BLaER1 treated with 17β-estradiol and CSF1 and Interleukin-3, amounts not matched to agents 10 nM and 100 nM (cell line): ENCODE measurements around the gene GRM1.

ENCODE experiments used
- H3K27ac ChIP-seq, 11 experiments: shearing (Covaris generic); formaldehyde crosslinking; 2 replicates each; pipeline ENCODE4 v1.8.1; 2022
- H3K27me3 ChIP-seq, 11 experiments: shearing (Covaris generic); formaldehyde crosslinking; 2 replicates each; pipeline ENCODE4 v1.8.1; 2022
- H3K36me3 ChIP-seq, 11 experiments: shearing (Covaris generic); formaldehyde crosslinking; 2 replicates each; pipeline ENCODE4 v1.8.1; 2022
- H3K4me1 ChIP-seq, 10 experiments: shearing (Covaris generic); formaldehyde crosslinking; 2 replicates each; pipeline ENCODE4 v1.8.1; 2022
- H3K4me2 ChIP-seq, 11 experiments: shearing (Covaris generic); formaldehyde crosslinking; 2 replicates each; pipeline ENCODE4 v1.8.1; 2022
- H3K4me3 ChIP-seq, 10 experiments: shearing (Covaris generic); formaldehyde crosslinking; 2 replicates each; pipeline ENCODE4 v1.8.1; 2022
- H3K9ac ChIP-seq, 11 experiments: shearing (Covaris generic); formaldehyde crosslinking; 2 replicates each; pipeline ENCODE4 v1.8.1; 2022
- H3K9me3 ChIP-seq, 11 experiments: shearing (Covaris generic); formaldehyde crosslinking; replicated peaks in 1 of 11; 2 replicates each; pipeline ENCODE4 v1.8.1; 2022
- H4K20me1 ChIP-seq, 11 experiments: shearing (Covaris generic); formaldehyde crosslinking; 2 replicates each; pipeline ENCODE4 v1.8.1; 2022
- Cebpa-rat ChIP-seq, 11 experiments: shearing (Covaris generic); IDR thresholded peaks; 2 replicates each; pipeline ENCODE4 v1.8.1; 2022

The GRM1 gene

DNA sequence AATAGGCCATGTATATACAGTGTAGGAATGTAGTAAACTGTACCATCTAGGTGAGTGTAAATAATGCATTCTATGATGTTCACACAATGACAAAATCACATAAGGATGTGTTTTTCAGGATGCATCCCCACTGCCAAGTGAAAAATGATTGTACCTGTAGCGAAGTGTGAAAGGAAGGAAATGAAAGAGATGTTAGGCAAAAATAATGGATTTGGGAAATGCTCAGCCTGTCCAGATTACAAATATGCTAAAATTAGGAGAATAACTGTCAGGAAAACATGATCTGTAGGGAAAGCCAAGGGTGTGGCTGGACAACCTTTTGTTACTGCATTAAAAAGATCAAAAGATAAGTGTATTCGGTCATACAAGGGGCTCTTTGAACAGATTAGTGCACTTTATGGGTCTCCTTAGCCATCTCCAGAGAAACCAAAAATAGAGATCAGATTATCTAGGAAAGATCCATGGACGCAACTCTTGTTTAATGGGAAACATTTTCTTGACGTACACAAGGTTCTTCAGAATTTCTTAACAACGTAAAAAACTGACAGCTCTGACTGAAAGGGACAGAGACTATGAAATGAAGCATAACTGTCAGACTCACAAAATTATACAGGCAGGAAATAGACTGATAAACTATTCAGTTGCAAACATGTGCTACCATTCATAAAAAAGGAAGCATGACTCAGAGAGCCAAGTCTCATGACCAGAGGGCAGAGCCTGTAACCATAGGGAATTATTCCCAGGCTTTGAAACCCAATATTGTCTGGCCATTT lies 261.1 kb downstream of the GRM1 start:
- H3K4me2 ChIP-seq, result peak overlapping the region in 10 of 11 experiments; percentile 4 to 79 (median 35); a peak in 16 of 22 replicates
- TF ChIP-seq Cebpa-rat (IDR thresholded peaks at IDR 0.05), result no peak
- H3K9me3 ChIP-seq, result peaks cover 0 to 23% (median 0%) of the 10 kb centered on the region in 11 experiments; a peak in 5 of 22 replicates
- H3K36me3 ChIP-seq, result no peaks in the 10 kb centered on the region
- H3K4me1 ChIP-seq, result peaks cover 8 to 48% (median 13%) of the 10 kb centered on the region in 10 experiments; a peak in 18 of 20 replicates
- peak overlapping the region in 3 of 11 experiments; percentile 4 to 50 (median 49); a peak in 4 of 22 replicates for H3K9ac ChIP-seq
- no peaks in the 10 kb centered on the region for H4K20me1 ChIP-seq
- H3K4me3 ChIP-seq, result no peak overlapping the region
- H3K27ac ChIP-seq, result peak overlapping the region in 9 of 11 experiments; percentile 36 to 84 (median 51); a peak in 15 of 22 replicates
- H3K27me3 ChIP-seq, result no peaks in the 10 kb centered on the region

DNA sequence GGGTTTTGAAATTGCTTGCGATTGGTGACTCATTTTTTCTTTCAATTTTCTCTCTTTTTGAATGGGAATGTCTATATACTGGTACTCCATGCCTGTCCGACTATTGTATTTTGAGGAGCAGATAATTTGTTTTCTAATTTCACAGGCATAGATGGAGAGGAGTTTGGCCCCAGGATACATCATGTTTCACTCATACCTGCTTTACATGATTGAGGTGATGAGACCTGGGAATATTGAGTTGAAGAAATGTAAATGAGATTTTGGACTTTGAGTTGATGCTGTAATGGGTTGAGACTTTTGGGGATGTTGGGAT lies 261.7 kb downstream of the GRM1 start:
- Histone ChIP-seq H3K4me2 (peak overlapping the region in 10 of 11 experiments; percentile 4 to 79 (median 35); a peak in 16 of 22 replicates), H3K4me1 (peaks cover 8 to 48% (median 13%) of the 10 kb centered on the region in 10 experiments; a peak in 18 of 20 replicates)

DNA sequence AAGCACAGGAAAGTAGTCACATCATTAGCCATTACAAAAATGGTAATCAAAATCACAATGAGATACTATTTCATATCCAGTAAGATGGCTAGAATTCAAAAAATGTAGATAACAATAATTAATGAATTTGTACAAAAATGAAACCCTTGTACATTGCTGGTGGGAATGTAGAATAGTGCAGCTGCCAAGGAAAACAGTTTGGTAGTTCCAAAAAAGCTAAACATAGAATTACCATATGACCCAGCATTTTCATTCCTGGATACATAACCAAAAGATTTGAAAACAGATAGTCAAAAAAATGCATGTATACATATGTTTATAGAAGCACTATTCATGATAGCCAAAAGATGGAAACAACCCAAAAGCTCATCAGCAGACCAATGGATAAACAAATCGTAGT lies 263.6 kb downstream of the GRM1 start:
- H3K27ac ChIP-seq, result no peak overlapping the region
- TF ChIP-seq Cebpa-rat (IDR thresholded peaks at IDR 0.05), result no peak
- peaks cover 0 to 20% (median 0%) of the 10 kb centered on the region in 11 experiments; a peak in 5 of 22 replicates for H3K9me3 ChIP-seq
- H3K4me2 ChIP-seq, result no peak overlapping the region
- H4K20me1 ChIP-seq, result no peaks in the 10 kb centered on the region
- H3K4me1 ChIP-seq, result peaks cover 8 to 42% (median 13%) of the 10 kb centered on the region in 10 experiments; a peak in 18 of 20 replicates
- no peak overlapping the region for H3K4me3 ChIP-seq
- H3K27me3 ChIP-seq, result no peaks in the 10 kb centered on the region
- no peak overlapping the region for H3K9ac ChIP-seq
- H3K36me3 ChIP-seq, result no peaks in the 10 kb centered on the region

More for the DNA sequence above, 261.7 kb downstream of the GRM1 start:
- Histone ChIP-seq H3K9ac (peak overlapping the region in 1 of 11 experiments; percentile 49; a peak in 2 of 22 replicates), H3K36me3 (no peaks in the 10 kb centered on the region), H3K4me3 (no peak overlapping the region), H3K9me3 (peaks cover 0 to 23% (median 0%) of the 10 kb centered on the region in 11 experiments; a peak in 5 of 22 replicates), H3K27me3 (no peaks in the 10 kb centered on the region), H4K20me1 (no peaks in the 10 kb centered on the region), H3K27ac (peak overlapping the region in 8 of 11 experiments; percentile 5 to 84 (median 50); a peak in 12 of 22 replicates)
- no peak for TF ChIP-seq Cebpa-rat (IDR thresholded peaks at IDR 0.05)

DNA sequence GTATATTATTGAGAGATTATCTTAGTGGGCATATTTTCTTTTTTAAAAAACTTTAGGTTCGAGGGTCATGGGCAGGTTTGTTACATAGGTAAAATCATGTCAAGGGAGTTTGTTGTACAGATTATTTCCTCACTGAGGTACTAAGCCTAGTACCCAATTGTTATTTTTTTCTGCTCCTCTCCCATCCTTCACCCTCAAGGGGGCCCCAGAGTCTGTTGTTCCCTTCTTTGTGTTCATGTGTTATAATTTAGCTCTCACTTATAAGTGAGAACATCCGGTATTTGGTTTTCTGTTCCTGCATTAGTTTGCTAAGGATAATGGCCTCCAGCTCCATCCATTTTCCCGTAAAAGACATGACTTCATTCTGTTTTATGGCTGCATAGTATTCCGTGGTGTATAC lies 266.8 kb downstream of the GRM1 start:
- no peaks in the 10 kb centered on the region for H3K36me3 ChIP-seq
- H3K9ac ChIP-seq, result no peak overlapping the region
- no peaks in the 10 kb centered on the region for H4K20me1 ChIP-seq
- H3K4me3 ChIP-seq, result no peak overlapping the region
- no peak overlapping the region for H3K4me2 ChIP-seq
- no peak for TF ChIP-seq Cebpa-rat (IDR thresholded peaks at IDR 0.05)
- H3K9me3 ChIP-seq, result peaks cover 0 to 5% (median 0%) of the 10 kb centered on the region in 11 experiments; a peak in 1 of 22 replicates
- no peak overlapping the region for H3K27ac ChIP-seq
- peaks cover 0 to 19% (median 3%) of the 10 kb centered on the region in 10 experiments; a peak in 16 of 20 replicates for H3K4me1 ChIP-seq
- H3K27me3 ChIP-seq, result no peaks in the 10 kb centered on the region

DNA sequence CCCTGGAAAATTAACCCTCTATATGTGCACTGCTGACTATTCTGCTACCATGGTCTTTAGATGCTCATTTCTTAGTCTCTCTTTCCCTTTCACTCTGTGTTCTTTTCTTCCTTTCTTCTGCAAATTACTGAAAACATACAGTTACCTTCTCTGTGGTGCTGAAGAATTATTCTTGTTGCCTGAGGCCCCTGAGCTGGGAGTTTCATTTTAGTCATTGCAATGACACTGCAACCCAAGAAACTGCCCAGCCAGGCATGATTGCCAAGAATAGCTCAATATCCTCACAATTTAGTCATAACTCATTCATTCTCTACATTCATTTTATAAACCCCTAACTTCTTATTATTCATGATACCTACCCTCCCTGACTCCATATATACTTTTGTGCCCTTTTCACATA lies 269.0 kb downstream of the GRM1 start:
- H3K9ac ChIP-seq, result no peak overlapping the region
- H3K36me3 ChIP-seq, result no peaks in the 10 kb centered on the region
- peaks cover 0 to 19% (median 2%) of the 10 kb centered on the region in 10 experiments; a peak in 7 of 20 replicates for H3K4me1 ChIP-seq
- H3K27ac ChIP-seq, result no peak overlapping the region
- H3K4me3 ChIP-seq, result no peak overlapping the region
- H3K27me3 ChIP-seq, result no peaks in the 10 kb centered on the region
- H4K20me1 ChIP-seq, result no peaks in the 10 kb centered on the region
- no peak overlapping the region for H3K4me2 ChIP-seq
- no peak for TF ChIP-seq Cebpa-rat (IDR thresholded peaks at IDR 0.05)
- no peaks in the 10 kb centered on the region for H3K9me3 ChIP-seq

DNA sequence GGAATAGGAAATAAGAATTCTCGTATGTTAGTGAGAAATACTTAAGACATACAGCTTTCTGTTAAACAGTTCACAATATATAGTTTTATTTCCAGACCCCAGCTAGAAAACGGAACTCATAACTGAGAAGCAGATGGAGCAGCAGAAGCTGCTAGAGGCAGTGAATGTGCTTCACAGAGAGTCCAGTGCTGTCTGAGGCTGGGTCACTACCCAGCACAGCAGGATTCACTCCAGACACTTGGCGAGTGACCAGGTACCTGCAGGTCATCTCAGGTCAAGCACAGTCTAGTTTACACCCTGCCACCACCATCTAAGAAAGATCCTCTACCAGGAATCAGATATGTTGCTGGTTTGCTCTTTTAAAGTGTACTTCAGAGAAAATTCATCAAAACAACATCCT lies 271.7 kb downstream of the GRM1 start:
- Histone ChIP-seq H3K27ac (no peak overlapping the region), H3K9me3 (no peaks in the 10 kb centered on the region), H3K9ac (no peak overlapping the region), H3K27me3 (no peaks in the 10 kb centered on the region), H3K36me3 (no peaks in the 10 kb centered on the region), H3K4me3 (no peak overlapping the region), H3K4me1 (peaks cover 14 to 46% (median 22%) of the 10 kb centered on the region in 10 experiments; a peak in 19 of 20 replicates), H4K20me1 (no peaks in the 10 kb centered on the region), H3K4me2 (no peak overlapping the region)
- no peak for TF ChIP-seq Cebpa-rat (IDR thresholded peaks at IDR 0.05)

DNA sequence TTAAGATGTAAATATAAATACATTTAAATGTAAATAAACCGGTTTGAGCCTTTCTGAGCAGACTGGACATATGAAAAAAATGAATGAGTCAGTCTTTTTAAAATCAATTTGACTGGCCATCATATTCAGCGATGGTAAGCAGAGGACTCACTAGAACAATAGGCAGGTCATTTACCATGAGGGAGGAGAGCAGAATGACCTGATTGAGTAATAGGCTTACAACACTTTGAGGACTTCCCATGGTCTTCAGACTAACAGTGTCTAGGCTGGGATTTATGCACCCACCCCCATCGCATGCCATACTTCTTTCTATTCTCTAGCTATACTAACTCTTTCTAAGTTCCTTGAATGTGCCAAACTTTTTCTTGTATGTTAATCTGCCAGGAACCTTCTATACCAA lies 272.9 kb downstream of the GRM1 start:
- H3K4me2 ChIP-seq, result peak overlapping the region in 2 of 11 experiments; percentile 73; a peak in 4 of 22 replicates
- peaks cover 14 to 59% (median 31%) of the 10 kb centered on the region in 10 experiments; a peak in 19 of 20 replicates for H3K4me1 ChIP-seq
- H3K9me3 ChIP-seq, result no peaks in the 10 kb centered on the region
- no peaks in the 10 kb centered on the region for H3K36me3 ChIP-seq
- no peaks in the 10 kb centered on the region for H3K27me3 ChIP-seq
- no peak overlapping the region for H3K27ac ChIP-seq
- no peak for TF ChIP-seq Cebpa-rat (IDR thresholded peaks at IDR 0.05)
- H3K4me3 ChIP-seq, result no peak overlapping the region
- H4K20me1 ChIP-seq, result no peaks in the 10 kb centered on the region
- no peak overlapping the region for H3K9ac ChIP-seq

DNA sequence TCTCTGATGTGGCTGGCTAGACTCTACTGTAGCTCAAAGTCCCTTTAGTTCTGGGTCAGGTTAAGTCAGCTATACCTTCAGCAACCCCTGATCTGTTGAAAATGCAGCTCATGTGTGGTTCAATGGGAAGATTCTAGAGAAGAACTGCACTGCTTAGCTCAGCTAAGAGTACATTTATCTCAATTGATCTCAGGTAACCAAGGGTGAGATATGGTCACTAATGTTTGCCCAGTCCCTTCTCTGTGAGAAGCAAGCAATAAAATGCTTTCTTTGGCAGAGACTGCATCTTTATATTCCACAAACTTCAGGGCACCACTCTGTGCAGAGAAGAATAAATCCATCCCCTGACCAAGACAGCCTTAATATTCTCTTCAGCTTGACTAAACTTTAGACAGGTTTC lies 274.1 kb downstream of the GRM1 start:
- Histone ChIP-seq H3K27ac (0 out of 22 replicates have a peak overlapping the region, but pooled peaks of 1 of the 11 experiments have one; percentile 0), H4K20me1 (no peaks in the 10 kb centered on the region), H3K4me3 (no peak overlapping the region), H3K27me3 (no peaks in the 10 kb centered on the region), H3K9ac (no peak overlapping the region), H3K36me3 (no peaks in the 10 kb centered on the region), H3K4me2 (peak overlapping the region in 7 of 11 experiments; percentile 4 to 73 (median 15); a peak in 6 of 22 replicates), H3K9me3 (no peaks in the 10 kb centered on the region), H3K4me1 (peaks cover 14 to 53% (median 31%) of the 10 kb centered on the region in 10 experiments; a peak in 19 of 20 replicates)
- no peak for TF ChIP-seq Cebpa-rat (IDR thresholded peaks at IDR 0.05)

DNA sequence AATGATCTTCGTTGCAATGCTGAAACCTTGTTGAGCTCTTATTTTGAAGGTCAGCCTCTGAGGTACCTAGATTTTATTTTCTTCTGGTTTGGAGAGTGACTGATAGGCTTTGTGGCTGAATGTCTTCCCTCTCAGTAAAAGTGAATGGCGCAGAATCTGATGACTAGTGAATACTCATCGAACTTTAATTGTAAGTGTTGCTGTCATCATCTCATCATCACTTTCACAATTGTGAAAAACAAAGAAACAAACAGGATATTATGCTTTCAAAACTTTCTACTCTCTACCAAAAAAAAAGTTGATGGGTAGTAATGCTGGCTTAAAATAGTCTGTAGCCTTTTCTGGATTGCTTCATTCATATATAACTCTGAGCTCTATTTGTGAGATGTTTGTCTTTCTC lies 275.3 kb downstream of the GRM1 start:
- H3K4me2 ChIP-seq, result peak overlapping the region in 9 of 11 experiments; percentile 16 to 73 (median 49); a peak in 17 of 22 replicates
- no peaks in the 10 kb centered on the region for H3K9me3 ChIP-seq
- no peak overlapping the region for H3K4me3 ChIP-seq
- no peak for TF ChIP-seq Cebpa-rat (IDR thresholded peaks at IDR 0.05)
- peak overlapping the region in 9 of 11 experiments; percentile 1 to 75 (median 42); a peak in 12 of 22 replicates for H3K27ac ChIP-seq
- H3K27me3 ChIP-seq, result no peaks in the 10 kb centered on the region
- H3K4me1 ChIP-seq, result peaks cover 14 to 53% (median 31%) of the 10 kb centered on the region in 10 experiments; a peak in 19 of 20 replicates
- H4K20me1 ChIP-seq, result no peaks in the 10 kb centered on the region
- peak overlapping the region in 2 of 11 experiments; percentile 11 to 21; a peak in 1 of 22 replicates for H3K9ac ChIP-seq
- H3K36me3 ChIP-seq, result no peaks in the 10 kb centered on the region
